ENCODE measurements around the gene PHF20.

DNA sequence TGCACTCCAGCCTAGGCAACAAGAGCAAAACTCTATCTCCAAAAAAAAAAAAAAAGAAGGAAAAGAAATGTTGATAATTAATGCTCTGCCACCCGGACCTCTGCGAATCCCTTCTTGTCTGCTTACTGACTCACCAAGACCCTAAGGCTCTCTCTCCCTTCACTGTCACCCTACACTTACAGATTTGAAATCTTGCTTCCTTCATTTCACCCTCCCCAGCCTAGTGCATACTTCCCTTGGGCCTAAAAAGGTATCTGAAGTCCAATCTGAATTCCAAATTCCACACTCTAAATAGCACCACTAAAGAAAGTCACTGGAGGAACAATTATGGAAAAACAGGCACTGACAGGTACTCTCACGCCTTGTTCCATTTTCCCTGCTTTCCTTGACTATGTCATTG, 9.4 kb upstream of the PHF20 start:
- TF ChIP-seq, protein P1, sequence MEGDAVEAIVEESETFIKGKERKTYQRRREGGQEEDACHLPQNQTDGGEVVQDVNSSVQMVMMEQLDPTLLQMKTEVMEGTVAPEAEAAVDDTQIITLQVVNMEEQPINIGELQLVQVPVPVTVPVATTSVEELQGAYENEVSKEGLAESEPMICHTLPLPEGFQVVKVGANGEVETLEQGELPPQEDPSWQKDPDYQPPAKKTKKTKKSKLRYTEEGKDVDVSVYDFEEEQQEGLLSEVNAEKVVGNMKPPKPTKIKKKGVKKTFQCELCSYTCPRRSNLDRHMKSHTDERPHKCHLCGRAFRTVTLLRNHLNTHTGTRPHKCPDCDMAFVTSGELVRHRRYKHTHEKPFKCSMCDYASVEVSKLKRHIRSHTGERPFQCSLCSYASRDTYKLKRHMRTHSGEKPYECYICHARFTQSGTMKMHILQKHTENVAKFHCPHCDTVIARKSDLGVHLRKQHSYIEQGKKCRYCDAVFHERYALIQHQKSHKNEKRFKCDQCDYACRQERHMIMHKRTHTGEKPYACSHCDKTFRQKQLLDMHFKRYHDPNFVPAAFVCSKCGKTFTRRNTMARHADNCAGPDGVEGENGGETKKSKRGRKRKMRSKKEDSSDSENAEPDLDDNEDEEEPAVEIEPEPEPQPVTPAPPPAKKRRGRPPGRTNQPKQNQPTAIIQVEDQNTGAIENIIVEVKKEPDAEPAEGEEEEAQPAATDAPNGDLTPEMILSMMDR (IDR thresholded peaks at IDR 0.05): no peak
- TF ChIP-seq POLR2A (IDR thresholded peaks at IDR 0.05): no peak

Measured in esophagus squamous epithelium (tissue), 4 donors.